ENCODE results near the gene SCUBE1. TPM values are rescaled to one million over a fixed set of nuclear protein-coding genes. Genes with fewer than 3 reads are reported as not detected.

Gene SCUBE1
- total and polyA plus RNA-seq, 2 experiments from 2014 or later: 2.1 to 2.2 TPM

DNA sequence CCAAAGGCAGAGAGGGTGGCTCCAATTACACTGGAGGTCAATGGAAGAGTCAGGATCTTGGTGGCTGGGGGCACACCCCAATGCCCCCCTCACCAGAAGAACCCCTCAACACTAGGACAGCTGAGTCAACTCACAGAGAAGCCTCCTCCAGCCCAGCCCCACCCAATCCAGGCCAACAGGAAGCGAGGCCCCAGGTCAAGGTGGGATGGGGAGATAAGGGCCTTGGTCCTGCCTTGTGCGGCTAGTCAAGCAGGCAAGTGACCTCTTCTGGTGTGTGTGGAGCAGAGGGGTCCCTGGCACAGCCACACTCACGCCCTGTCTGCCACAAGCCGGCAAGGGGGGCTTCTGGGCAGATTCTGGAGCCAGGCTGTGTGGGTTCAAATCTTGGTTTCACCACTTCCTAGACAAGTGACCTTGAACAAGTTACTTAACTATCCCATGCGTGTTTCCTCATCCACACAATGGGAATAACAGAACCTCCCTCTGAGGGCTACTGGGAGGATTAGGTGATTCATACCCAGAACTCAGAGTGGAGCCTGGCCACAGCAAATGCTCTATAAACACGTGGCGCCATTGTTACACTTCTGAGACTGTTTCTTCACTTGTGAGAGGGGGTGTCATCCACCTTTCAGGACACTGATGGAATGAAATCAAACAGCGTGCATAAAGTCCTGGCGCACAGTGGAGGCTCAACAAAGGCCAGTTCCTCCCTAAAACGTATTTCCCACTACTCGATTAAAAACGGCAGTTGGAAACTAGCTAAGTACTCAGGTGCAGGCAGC lies 159.5 kb downstream of the SCUBE1 start:
- H3K79me2 ChIP-seq: peaks cover 22% of the 10 kb centered on the region
- H3K9me2 ChIP-seq (replicated peaks; ENCODE audit: insufficient read depth): no peaks in the 10 kb centered on the region
- no peak overlapping the region for H2AFZ ChIP-seq
- TF ChIP-seq, protein P1, sequence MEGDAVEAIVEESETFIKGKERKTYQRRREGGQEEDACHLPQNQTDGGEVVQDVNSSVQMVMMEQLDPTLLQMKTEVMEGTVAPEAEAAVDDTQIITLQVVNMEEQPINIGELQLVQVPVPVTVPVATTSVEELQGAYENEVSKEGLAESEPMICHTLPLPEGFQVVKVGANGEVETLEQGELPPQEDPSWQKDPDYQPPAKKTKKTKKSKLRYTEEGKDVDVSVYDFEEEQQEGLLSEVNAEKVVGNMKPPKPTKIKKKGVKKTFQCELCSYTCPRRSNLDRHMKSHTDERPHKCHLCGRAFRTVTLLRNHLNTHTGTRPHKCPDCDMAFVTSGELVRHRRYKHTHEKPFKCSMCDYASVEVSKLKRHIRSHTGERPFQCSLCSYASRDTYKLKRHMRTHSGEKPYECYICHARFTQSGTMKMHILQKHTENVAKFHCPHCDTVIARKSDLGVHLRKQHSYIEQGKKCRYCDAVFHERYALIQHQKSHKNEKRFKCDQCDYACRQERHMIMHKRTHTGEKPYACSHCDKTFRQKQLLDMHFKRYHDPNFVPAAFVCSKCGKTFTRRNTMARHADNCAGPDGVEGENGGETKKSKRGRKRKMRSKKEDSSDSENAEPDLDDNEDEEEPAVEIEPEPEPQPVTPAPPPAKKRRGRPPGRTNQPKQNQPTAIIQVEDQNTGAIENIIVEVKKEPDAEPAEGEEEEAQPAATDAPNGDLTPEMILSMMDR (IDR thresholded peaks at IDR 0.05; ENCODE audit: poor library complexity): no peak
- TF ChIP-seq EZH2phosphoT487 (IDR thresholded peaks at IDR 0.05; ENCODE audit: low read depth, severe bottlenecking, unreplicated experiment): no peak
- TF ChIP-seq EZH2 (IDR thresholded peaks at IDR 0.05; ENCODE audit: borderline replicate concordance): no peak
- peaks cover 33% of the 10 kb centered on the region for H3K4me1 ChIP-seq (ENCODE audit: insufficient read depth)
- no peaks in the 10 kb centered on the region for H3K36me3 ChIP-seq (replicated peaks; ENCODE audit: insufficient read depth, low read depth)
- no peaks in the 10 kb centered on the region for H3K9me3 ChIP-seq (ENCODE audit: low read depth)
- H4K20me1 ChIP-seq (ENCODE audit: insufficient read depth, poor library complexity, severe bottlenecking): no peaks in the 10 kb centered on the region
- 81% methylated on average over 12 of the region's 12 CpGs for WGBS (ENCODE audit: low lambda C conversion rate, missing lambda C conversion rate)
- H3K27ac ChIP-seq: peak overlapping the region; percentile 60
- no peaks in the 10 kb centered on the region for H3K27me3 ChIP-seq
- no peak for DNase-seq (ENCODE audit: low spot score)
- H3K4me2 ChIP-seq: no peak overlapping the region
- H3K4me3 ChIP-seq: no peak overlapping the region

- TF ChIP-seq, protein P1 (IDR thresholded peaks at IDR 0.05; ENCODE audit: poor library complexity): no peak
- TF ChIP-seq EZH2phosphoT487 (IDR thresholded peaks at IDR 0.05; ENCODE audit: low read depth, severe bottlenecking, unreplicated experiment): no peak
- Histone ChIP-seq H3K4me3 (no peak overlapping the region), H3K27ac (no peak overlapping the region), H4K20me1 (ENCODE audit: insufficient read depth, poor library complexity, severe bottlenecking) (no peaks in the 10 kb centered on the region), H3K27me3 (no peaks in the 10 kb centered on the region), H3K9me3 (ENCODE audit: low read depth) (no peaks in the 10 kb centered on the region), H3K4me1 (ENCODE audit: insufficient read depth) (peaks cover 27% of the 10 kb centered on the region), H3K36me3 (replicated peaks; ENCODE audit: insufficient read depth, low read depth) (no peaks in the 10 kb centered on the region), H2AFZ (no peak overlapping the region), H3K4me2 (no peak overlapping the region), H3K9me2 (replicated peaks; ENCODE audit: insufficient read depth) (no peaks in the 10 kb centered on the region), H3K79me2 (peaks cover 22% of the 10 kb centered on the region)
- WGBS (ENCODE audit: low lambda C conversion rate, missing lambda C conversion rate): 90% methylated on average over 17 of the region's 17 CpGs
- DNase-seq (ENCODE audit: low spot score): no peak
Observed at GRCh38 chr22:43182726-43183125, 160.4 kb downstream of the SCUBE1 start.

GRCh38 chr22:43182118-43182517 lies 161.1 kb downstream of the SCUBE1 start:
- H3K27me3 ChIP-seq: no peaks in the 10 kb centered on the region
- H3K9me3 ChIP-seq (ENCODE audit: low read depth): no peaks in the 10 kb centered on the region
- H4K20me1 ChIP-seq (ENCODE audit: insufficient read depth, poor library complexity, severe bottlenecking): no peaks in the 10 kb centered on the region
- TF ChIP-seq EZH2 (IDR thresholded peaks at IDR 0.05; ENCODE audit: borderline replicate concordance) (no peak), EZH2phosphoT487 (IDR thresholded peaks at IDR 0.05; ENCODE audit: low read depth, severe bottlenecking, unreplicated experiment) (no peak)
- TF ChIP-seq, protein P1 (IDR thresholded peaks at IDR 0.05; ENCODE audit: poor library complexity): no peak
- peaks cover 26% of the 10 kb centered on the region for H3K4me1 ChIP-seq (ENCODE audit: insufficient read depth)
- DNase-seq (ENCODE audit: low spot score): no peak
- no peak overlapping the region for H3K27ac ChIP-seq
- peaks cover 22% of the 10 kb centered on the region for H3K79me2 ChIP-seq
- H3K36me3 ChIP-seq (replicated peaks; ENCODE audit: insufficient read depth, low read depth): no peaks in the 10 kb centered on the region
- H2AFZ ChIP-seq: no peak overlapping the region
- no peaks in the 10 kb centered on the region for H3K9me2 ChIP-seq (replicated peaks; ENCODE audit: insufficient read depth)
- 96% methylated on average over 7 of the region's 10 CpGs for WGBS (ENCODE audit: low lambda C conversion rate, missing lambda C conversion rate)
- H3K4me2 ChIP-seq: no peak overlapping the region
- H3K4me3 ChIP-seq: no peak overlapping the region
